Measurements from ENCODE around the gene SORT1. TPM values are rescaled to one million over a fixed set of nuclear protein-coding genes. Genes with fewer than 3 reads are reported as not detected.
A peak's percentile ranks its signal among the peaks of the same experiment; 100 is the strongest.
"Not testable (repeated sequence)": the region's sequence is repeated elsewhere in the genome, so short reads cannot be mapped to it uniquely, and the experiment has no call there.

SORT1 gene
- total RNA-seq, 1 donor from 2014 or later, result 40.6 TPM

GRCh38 chr1:109395602-109396512, 1.9 kb downstream of the SORT1 start:
- H3K27ac Mint-ChIP-seq, result no peak overlapping the region

GRCh38 chr1:109395282-109395599, 2.5 kb downstream of the SORT1 start:
- not testable (repeated sequence) for H3K27me3 Mint-ChIP-seq (ENCODE audit: low read depth); H3K36me3 Mint-ChIP-seq; H3K9me3 Mint-ChIP-seq; H3K27ac Mint-ChIP-seq; H3K4me3 Mint-ChIP-seq; DNase-seq (ENCODE audit: low spot score in 2 of 2, unreplicated experiment in 2 of 2)
- H3K4me1 Mint-ChIP-seq, result peaks cover 50% of the 10 kb centered on the region

More at GRCh38 chr1:109395602-109396512, 1.9 kb downstream of the SORT1 start:
- H3K27me3 Mint-ChIP-seq (ENCODE audit: low read depth), result peaks cover 4% of the 10 kb centered on the region
- no peak for DNase-seq (ENCODE audit: low spot score in 2 of 2, unreplicated experiment in 2 of 2)
- peaks cover 50% of the 10 kb centered on the region for H3K4me1 Mint-ChIP-seq
- no peak for TF ChIP-seq CTCF (IDR thresholded peaks at IDR 0.05; ENCODE audit: unreplicated experiment)
- H3K36me3 Mint-ChIP-seq, result no peaks in the 10 kb centered on the region
- no peaks in the 10 kb centered on the region for H3K9me3 Mint-ChIP-seq
- peak overlapping the region; percentile 91 for H3K4me3 Mint-ChIP-seq

GRCh38 chr1:109394591-109395281, 3.0 kb downstream of the SORT1 start:
- H3K27ac Mint-ChIP-seq, result peak overlapping the region; percentile 4
- DNase-seq (ENCODE audit: low spot score in 2 of 2, unreplicated experiment in 2 of 2), result no peak
- H3K27me3 Mint-ChIP-seq (ENCODE audit: low read depth), result peaks cover 4% of the 10 kb centered on the region
- peaks cover 50% of the 10 kb centered on the region for H3K4me1 Mint-ChIP-seq
- no peaks in the 10 kb centered on the region for H3K9me3 Mint-ChIP-seq
- H3K36me3 Mint-ChIP-seq, result no peaks in the 10 kb centered on the region
- no peak for TF ChIP-seq CTCF (IDR thresholded peaks at IDR 0.05; ENCODE audit: unreplicated experiment)
- H3K4me3 Mint-ChIP-seq, result no peak overlapping the region

GRCh38 chr1:109393617-109394233, 4.0 kb downstream of the SORT1 start:
- no peaks in the 10 kb centered on the region for H3K36me3 Mint-ChIP-seq
- peaks cover 42% of the 10 kb centered on the region for H3K4me1 Mint-ChIP-seq
- TF ChIP-seq CTCF (IDR thresholded peaks at IDR 0.05; ENCODE audit: unreplicated experiment), result no peak
- peaks cover 4% of the 10 kb centered on the region for H3K27me3 Mint-ChIP-seq (ENCODE audit: low read depth)
- H3K4me3 Mint-ChIP-seq, result no peak overlapping the region
- no peaks in the 10 kb centered on the region for H3K9me3 Mint-ChIP-seq
- H3K27ac Mint-ChIP-seq, result no peak overlapping the region
- DNase-seq (ENCODE audit: low spot score in 2 of 2, unreplicated experiment in 2 of 2), result no peak

GRCh38 chr1:109392788-109393616, 4.7 kb downstream of the SORT1 start:
- Mint-ChIP-seq H3K4me1 (peaks cover 36% of the 10 kb centered on the region), H3K27ac (peak overlapping the region; percentile 75), H3K9me3 (no peaks in the 10 kb centered on the region), H3K4me3 (no peak overlapping the region), H3K27me3 (ENCODE audit: low read depth) (peaks cover 4% of the 10 kb centered on the region), H3K36me3 (no peaks in the 10 kb centered on the region)
- no peak for DNase-seq (ENCODE audit: low spot score in 2 of 2, unreplicated experiment in 2 of 2)
- TF ChIP-seq CTCF (IDR thresholded peaks at IDR 0.05; ENCODE audit: unreplicated experiment), result no peak
